ENCODE data around the gene TCN2.

DNA sequence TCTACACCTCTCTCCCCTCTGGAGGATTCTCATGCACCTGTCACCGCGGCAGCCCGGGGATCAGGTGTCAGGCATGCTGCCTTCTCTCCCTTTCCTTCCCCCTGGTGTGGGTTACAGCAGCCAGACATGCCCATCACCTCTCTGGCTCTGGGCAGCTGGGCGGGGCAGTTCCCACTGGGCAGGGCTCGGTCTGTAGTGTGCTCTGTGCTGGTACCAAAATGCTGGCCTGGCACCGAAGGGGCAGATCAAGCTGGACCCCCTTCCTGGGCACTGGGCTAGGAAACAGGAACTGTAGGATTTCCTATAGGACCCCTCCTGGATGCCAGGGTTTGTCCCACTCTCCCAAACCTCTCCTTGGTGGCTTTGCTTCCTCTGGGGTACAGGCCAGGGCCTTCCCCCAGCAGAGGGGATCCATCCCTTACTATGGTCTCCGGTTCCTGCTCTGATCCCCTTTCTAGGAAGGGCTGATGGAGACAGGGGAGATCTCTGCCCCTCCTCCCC lies 33.3 kb upstream of the TCN2 start:
- TF ChIP-seq, protein P1, sequence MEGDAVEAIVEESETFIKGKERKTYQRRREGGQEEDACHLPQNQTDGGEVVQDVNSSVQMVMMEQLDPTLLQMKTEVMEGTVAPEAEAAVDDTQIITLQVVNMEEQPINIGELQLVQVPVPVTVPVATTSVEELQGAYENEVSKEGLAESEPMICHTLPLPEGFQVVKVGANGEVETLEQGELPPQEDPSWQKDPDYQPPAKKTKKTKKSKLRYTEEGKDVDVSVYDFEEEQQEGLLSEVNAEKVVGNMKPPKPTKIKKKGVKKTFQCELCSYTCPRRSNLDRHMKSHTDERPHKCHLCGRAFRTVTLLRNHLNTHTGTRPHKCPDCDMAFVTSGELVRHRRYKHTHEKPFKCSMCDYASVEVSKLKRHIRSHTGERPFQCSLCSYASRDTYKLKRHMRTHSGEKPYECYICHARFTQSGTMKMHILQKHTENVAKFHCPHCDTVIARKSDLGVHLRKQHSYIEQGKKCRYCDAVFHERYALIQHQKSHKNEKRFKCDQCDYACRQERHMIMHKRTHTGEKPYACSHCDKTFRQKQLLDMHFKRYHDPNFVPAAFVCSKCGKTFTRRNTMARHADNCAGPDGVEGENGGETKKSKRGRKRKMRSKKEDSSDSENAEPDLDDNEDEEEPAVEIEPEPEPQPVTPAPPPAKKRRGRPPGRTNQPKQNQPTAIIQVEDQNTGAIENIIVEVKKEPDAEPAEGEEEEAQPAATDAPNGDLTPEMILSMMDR (IDR thresholded peaks at IDR 0.05; ENCODE audit: insufficient read depth, low read depth, low read length) = no peak
- no peak for TF ChIP-seq EZH2 (IDR thresholded peaks at IDR 0.05; ENCODE audit: insufficient read depth, low read length)
